ENCODE data around the gene NBPF15.
"Not testable (repeated sequence)": the region's sequence is repeated elsewhere in the genome, so short reads cannot be mapped to it uniquely, and the experiment has no call there.

NBPF15 gene, protein sequence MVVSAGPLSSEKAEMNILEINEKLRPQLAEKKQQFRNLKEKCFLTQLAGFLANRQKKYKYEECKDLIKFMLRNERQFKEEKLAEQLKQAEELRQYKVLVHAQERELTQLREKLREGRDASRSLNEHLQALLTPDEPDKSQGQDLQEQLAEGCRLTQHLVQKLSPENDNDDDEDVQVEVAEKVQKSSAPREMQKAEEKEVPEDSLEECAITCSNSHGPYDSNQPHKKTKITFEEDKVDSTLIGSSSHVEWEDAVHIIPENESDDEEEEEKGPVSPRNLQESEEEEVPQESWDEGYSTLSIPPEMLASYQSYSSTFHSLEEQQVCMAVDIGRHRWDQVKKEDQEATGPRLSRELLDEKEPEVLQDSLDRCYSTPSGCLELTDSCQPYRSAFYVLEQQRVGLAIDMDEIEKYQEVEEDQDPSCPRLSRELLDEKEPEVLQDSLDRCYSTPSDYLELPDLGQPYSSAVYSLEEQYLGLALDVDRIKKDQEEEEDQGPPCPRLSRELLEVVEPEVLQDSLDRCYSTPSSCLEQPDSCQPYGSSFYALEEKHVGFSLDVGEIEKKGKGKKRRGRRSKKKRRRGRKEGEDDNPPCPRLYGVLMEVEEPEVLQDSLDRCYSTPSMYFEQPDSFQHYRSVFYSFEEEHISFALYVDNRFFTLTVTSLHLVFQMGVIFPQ

GRCh38 chr1:144461136-144461759, at the start of gene NBPF15:
Gene NBPF15 (minus strand): TSS chr1:144461669. CDS start chr1:144440003, 21,666 bp downstream.
- not testable (repeated sequence) for H3K36me3 ChIP-seq (ENCODE audit: control insufficient read depth, insufficient read depth, low read length); H3K27me3 ChIP-seq (ENCODE audit: control insufficient read depth, insufficient read depth, low read length); H3K4me1 ChIP-seq (ENCODE audit: control insufficient read depth, insufficient read depth, low read length); H3K27ac ChIP-seq (ENCODE audit: low read length); H3K9me3 ChIP-seq (ENCODE audit: control insufficient read depth, insufficient read depth, low read length)
- DNase-seq (ENCODE audit: low read depth, low spot score), result peak; percentile 0
- no CpG with 5 or more reads among the region's 71 CpGs for WGBS (ENCODE audit: insufficient coverage, insufficient read length)
- H3K4me3 ChIP-seq (ENCODE audit: low read length), result peak within 1 kb of the TSS; percentile 79; the same call in 1 of the 2 replicates

GRCh38 chr1:144496429-144496828, 35.0 kb upstream of the NBPF15 start:
- no CpG with 5 or more reads among the region's 1 CpG for WGBS (ENCODE audit: insufficient coverage, insufficient read length)
- H3K4me1 ChIP-seq (ENCODE audit: control insufficient read depth, insufficient read depth, low read length), result not testable (repeated sequence)

DNA sequence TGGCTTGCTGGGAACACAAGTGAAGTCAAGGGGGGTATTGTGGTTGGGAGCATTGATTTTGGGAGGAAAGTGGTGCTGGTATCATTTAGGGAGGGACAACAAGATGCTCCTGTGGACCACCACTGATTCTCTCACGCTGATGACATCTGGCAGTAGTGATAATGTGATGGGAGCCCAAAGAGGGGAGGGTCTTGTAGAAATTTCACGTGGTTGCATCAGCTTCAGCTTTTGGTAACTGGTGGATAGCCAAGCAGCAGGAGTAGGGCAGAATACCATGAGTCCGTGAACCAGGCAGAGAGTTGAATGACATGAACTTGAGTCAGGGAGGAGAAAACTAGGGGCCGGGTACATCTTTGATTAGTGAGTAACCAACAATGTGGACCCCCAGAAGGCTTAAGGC, 32.7 kb upstream of the NBPF15 start:
- not testable (repeated sequence) for H3K4me3 ChIP-seq (ENCODE audit: low read length); DNase-seq (ENCODE audit: low read depth, low spot score)
- WGBS (ENCODE audit: insufficient coverage, insufficient read length), result no CpG with 5 or more reads among the region's 4 CpGs

More at GRCh38 chr1:144496429-144496828, 35.0 kb upstream of the NBPF15 start:
- not testable (repeated sequence) for H3K4me3 ChIP-seq (ENCODE audit: low read length); H3K27ac ChIP-seq (ENCODE audit: low read length); DNase-seq (ENCODE audit: low read depth, low spot score); H3K9me3 ChIP-seq (ENCODE audit: control insufficient read depth, insufficient read depth, low read length); H3K27me3 ChIP-seq (ENCODE audit: control insufficient read depth, insufficient read depth, low read length); H3K36me3 ChIP-seq (ENCODE audit: control insufficient read depth, insufficient read depth, low read length)

DNA sequence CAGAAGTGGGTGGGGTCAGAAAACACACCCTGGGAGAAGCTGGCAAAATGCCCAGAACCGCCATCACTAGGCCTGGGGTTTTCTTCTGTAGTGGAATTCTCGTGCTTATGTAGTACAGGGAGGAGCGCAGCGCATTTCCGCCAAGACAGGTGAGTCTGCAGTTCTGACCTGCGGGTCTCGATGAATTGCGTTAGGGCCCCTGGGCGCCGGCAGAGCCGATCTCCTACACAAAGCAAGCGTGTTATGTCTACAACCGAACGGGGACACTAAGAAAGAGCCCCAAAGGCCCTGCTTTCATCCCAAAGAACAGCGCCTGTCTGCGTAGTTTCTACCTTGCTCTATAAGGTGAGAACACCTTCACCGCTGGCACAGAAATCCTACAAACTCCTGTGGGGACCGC, 28.9 kb upstream of the NBPF15 start:
- WGBS (ENCODE audit: insufficient coverage, insufficient read length), result no CpG with 5 or more reads among the region's 18 CpGs
- H3K9me3 ChIP-seq (ENCODE audit: control insufficient read depth, insufficient read depth, low read length); H3K27ac ChIP-seq (ENCODE audit: low read length); H3K36me3 ChIP-seq (ENCODE audit: control insufficient read depth, insufficient read depth, low read length); H3K4me1 ChIP-seq (ENCODE audit: control insufficient read depth, insufficient read depth, low read length); DNase-seq (ENCODE audit: low read depth, low spot score); H3K27me3 ChIP-seq (ENCODE audit: control insufficient read depth, insufficient read depth, low read length): not testable (repeated sequence)
- H3K4me3 ChIP-seq (ENCODE audit: low read length), result peak overlapping the region; percentile 46

More for the DNA sequence above, 32.7 kb upstream of the NBPF15 start:
- not testable (repeated sequence) for H3K4me1 ChIP-seq (ENCODE audit: control insufficient read depth, insufficient read depth, low read length); H3K27me3 ChIP-seq (ENCODE audit: control insufficient read depth, insufficient read depth, low read length); H3K27ac ChIP-seq (ENCODE audit: low read length); H3K9me3 ChIP-seq (ENCODE audit: control insufficient read depth, insufficient read depth, low read length); H3K36me3 ChIP-seq (ENCODE audit: control insufficient read depth, insufficient read depth, low read length)

- H3K27ac ChIP-seq (ENCODE audit: low read length); H3K27me3 ChIP-seq (ENCODE audit: control insufficient read depth, insufficient read depth, low read length); H3K36me3 ChIP-seq (ENCODE audit: control insufficient read depth, insufficient read depth, low read length); H3K4me1 ChIP-seq (ENCODE audit: control insufficient read depth, insufficient read depth, low read length); H3K4me3 ChIP-seq (ENCODE audit: low read length); DNase-seq (ENCODE audit: low read depth, low spot score); H3K9me3 ChIP-seq (ENCODE audit: control insufficient read depth, insufficient read depth, low read length): not testable (repeated sequence)
- WGBS (ENCODE audit: insufficient coverage, insufficient read length), result no CpG with 5 or more reads among the region's 2 CpGs
Measured at GRCh38 chr1:144487002-144487401, 25.5 kb upstream of the NBPF15 start.

GRCh38 chr1:144485048-144485993, 23.9 kb upstream of the NBPF15 start:
- not testable (repeated sequence) for H3K27ac ChIP-seq (ENCODE audit: low read length); H3K4me1 ChIP-seq (ENCODE audit: control insufficient read depth, insufficient read depth, low read length); H3K4me3 ChIP-seq (ENCODE audit: low read length); H3K9me3 ChIP-seq (ENCODE audit: control insufficient read depth, insufficient read depth, low read length); H3K27me3 ChIP-seq (ENCODE audit: control insufficient read depth, insufficient read depth, low read length); H3K36me3 ChIP-seq (ENCODE audit: control insufficient read depth, insufficient read depth, low read length); DNase-seq (ENCODE audit: low read depth, low spot score)
- no CpG with 5 or more reads among the region's 15 CpGs for WGBS (ENCODE audit: insufficient coverage, insufficient read length)

DNA sequence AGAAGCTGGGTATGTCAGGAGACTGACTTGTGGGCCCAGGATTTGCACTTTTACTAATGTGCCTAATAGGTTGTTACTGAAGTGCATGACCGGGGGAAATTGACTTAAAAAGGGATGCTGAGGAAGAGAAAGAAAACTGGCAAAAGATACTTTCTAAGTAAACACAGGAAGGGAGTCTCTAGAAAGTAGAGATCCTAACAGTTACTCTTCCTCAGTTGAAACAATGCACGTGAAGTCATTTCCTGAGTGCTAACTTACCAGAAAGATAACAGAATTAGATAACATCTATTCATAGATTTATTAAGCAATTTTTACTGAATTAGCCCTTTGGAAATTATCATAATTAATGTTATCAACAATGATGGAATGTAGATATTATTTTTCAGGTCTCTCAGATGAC, 12.4 kb upstream of the NBPF15 start:
- not testable (repeated sequence) for H3K27me3 ChIP-seq (ENCODE audit: control insufficient read depth, insufficient read depth, low read length); H3K36me3 ChIP-seq (ENCODE audit: control insufficient read depth, insufficient read depth, low read length); H3K4me3 ChIP-seq (ENCODE audit: low read length); DNase-seq (ENCODE audit: low read depth, low spot score); H3K9me3 ChIP-seq (ENCODE audit: control insufficient read depth, insufficient read depth, low read length); H3K4me1 ChIP-seq (ENCODE audit: control insufficient read depth, insufficient read depth, low read length); H3K27ac ChIP-seq (ENCODE audit: low read length)
- no CpG with 5 or more reads among the region's 2 CpGs for WGBS (ENCODE audit: insufficient coverage, insufficient read length)

DNA sequence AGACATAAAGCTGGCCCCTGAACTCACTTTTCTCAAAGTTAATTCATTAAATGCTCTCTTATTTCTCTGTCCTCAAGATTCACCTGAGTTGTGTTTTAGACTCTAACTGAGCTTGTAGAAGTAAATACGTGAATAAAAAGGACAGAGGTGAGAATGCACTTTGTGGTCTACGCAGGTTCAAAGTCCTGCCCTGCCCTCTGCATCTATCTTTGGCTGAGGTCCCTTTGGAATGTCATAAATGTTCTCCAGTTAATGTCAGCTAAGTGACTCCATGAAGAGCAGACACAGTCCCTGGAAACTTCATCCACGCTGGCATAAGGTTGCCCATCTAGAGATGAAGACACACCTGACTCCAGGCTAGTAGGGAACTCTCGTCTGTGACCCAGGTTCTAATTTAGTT, 10.0 kb upstream of the NBPF15 start:
- H3K4me1 ChIP-seq (ENCODE audit: control insufficient read depth, insufficient read depth, low read length); DNase-seq (ENCODE audit: low read depth, low spot score); H3K27me3 ChIP-seq (ENCODE audit: control insufficient read depth, insufficient read depth, low read length); H3K9me3 ChIP-seq (ENCODE audit: control insufficient read depth, insufficient read depth, low read length); H3K4me3 ChIP-seq (ENCODE audit: low read length); H3K36me3 ChIP-seq (ENCODE audit: control insufficient read depth, insufficient read depth, low read length); H3K27ac ChIP-seq (ENCODE audit: low read length): not testable (repeated sequence)
- WGBS (ENCODE audit: insufficient coverage, insufficient read length), result no CpG with 5 or more reads among the region's 4 CpGs

DNA sequence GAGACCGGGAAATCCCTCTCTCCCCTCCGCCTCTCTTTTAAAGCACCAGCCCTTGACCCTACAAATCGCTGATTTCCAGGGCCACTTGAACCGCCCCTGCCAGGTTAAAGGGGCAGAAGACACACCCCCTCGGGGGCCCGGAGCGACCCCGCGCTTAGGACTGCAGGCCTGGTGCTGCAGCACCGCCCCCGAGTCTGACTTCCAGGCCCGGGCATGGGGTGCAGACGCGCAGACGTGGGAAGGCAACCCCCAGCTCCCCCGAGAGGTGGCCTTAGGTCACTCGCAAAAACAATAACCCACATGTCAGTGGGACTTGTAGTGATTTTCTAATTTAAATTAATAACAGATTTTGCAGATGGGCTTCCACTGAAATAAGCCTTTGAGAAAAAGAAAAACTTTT, 309 bp upstream of the NBPF15 start:
- not testable (repeated sequence) for DNase-seq (ENCODE audit: low read depth, low spot score); H3K27ac ChIP-seq (ENCODE audit: low read length); H3K36me3 ChIP-seq (ENCODE audit: control insufficient read depth, insufficient read depth, low read length); H3K9me3 ChIP-seq (ENCODE audit: control insufficient read depth, insufficient read depth, low read length); H3K4me3 ChIP-seq (ENCODE audit: low read length); H3K27me3 ChIP-seq (ENCODE audit: control insufficient read depth, insufficient read depth, low read length); H3K4me1 ChIP-seq (ENCODE audit: control insufficient read depth, insufficient read depth, low read length)
- no CpG with 5 or more reads among the region's 17 CpGs for WGBS (ENCODE audit: insufficient coverage, insufficient read length)

DNA sequence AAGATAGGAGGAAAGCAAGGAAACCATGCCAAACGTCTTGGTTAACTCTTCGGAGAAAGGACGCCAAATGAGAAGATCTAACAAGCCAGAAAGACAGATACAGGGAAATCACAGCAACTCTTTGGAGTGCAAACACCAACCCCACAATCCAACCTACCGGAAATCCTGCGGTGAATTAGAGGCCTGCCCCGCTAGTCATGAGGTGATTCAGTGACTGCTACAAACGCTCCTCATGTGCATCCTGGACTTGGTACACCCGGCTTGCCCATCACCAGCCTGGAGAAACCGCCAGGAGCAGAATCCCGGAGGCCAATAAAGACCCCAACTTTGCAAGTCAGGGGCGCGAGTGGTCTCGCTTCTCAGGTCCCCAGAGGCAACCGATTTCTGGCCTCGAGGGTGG, 783 bp downstream of the NBPF15 start:
- H3K36me3 ChIP-seq (ENCODE audit: control insufficient read depth, insufficient read depth, low read length); H3K4me1 ChIP-seq (ENCODE audit: control insufficient read depth, insufficient read depth, low read length); H3K9me3 ChIP-seq (ENCODE audit: control insufficient read depth, insufficient read depth, low read length); DNase-seq (ENCODE audit: low read depth, low spot score); H3K27ac ChIP-seq (ENCODE audit: low read length); H3K27me3 ChIP-seq (ENCODE audit: control insufficient read depth, insufficient read depth, low read length): not testable (repeated sequence)
- WGBS (ENCODE audit: insufficient coverage, insufficient read length), result no CpG with 5 or more reads among the region's 15 CpGs
- peak overlapping the region; percentile 79; the same call in 1 of the 2 replicates for H3K4me3 ChIP-seq (ENCODE audit: low read length)
